PFSK-1 (cell line): ENCODE results near the gene PTPRT.

Experiments
- FOXP2 ChIP-seq: optimal IDR thresholded peaks from 2 replicates; pipeline ENCODE3; 2011; ENCODE audit warnings: borderline replicate concordance, control low read depth, inconsistent platforms; ENCODE audit not compliant: insufficient read depth; ENCODE audit errors: extremely low read length, extremely low read depth
- POLR2AphosphoS5 ChIP-seq: IDR thresholded peaks from 2 replicates; pipeline ENCODE4 v1.6.1; 2012; ENCODE audit warnings: low read depth, mild to moderate bottlenecking, control low read depth, low read length, moderate library complexity
- SIN3A ChIP-seq: IDR thresholded peaks from 2 replicates; pipeline ENCODE4 v1.6.1; 2012; ENCODE audit warnings: mild to moderate bottlenecking, low read length, moderate library complexity, borderline replicate concordance; ENCODE audit not compliant: insufficient read depth
- TAF1 ChIP-seq: IDR thresholded peaks from 2 replicates; pipeline ENCODE4 v1.6.1; 2012; ENCODE audit warnings: low read length, control low read depth, borderline replicate concordance; ENCODE audit not compliant: insufficient read depth
- TF ChIP-seq, protein P1 (sequence below), 2 experiments: IDR thresholded peaks; 2 replicates each; pipeline versions ENCODE4 v1.6.1 to v1.8.0; 2011 to 2012; ENCODE audit warnings: low read depth in 2 of 2, low read length in 2 of 2, control low read depth in 1 of 2, inconsistent platforms in 1 of 2, mild to moderate bottlenecking in 1 of 2, moderate library complexity in 1 of 2; ENCODE audit not compliant: insufficient read depth in 1 of 2

The PTPRT gene

GRCh38 chr20:42441196-42441863 lies 748.4 kb downstream of the PTPRT start:
- no peak for TF ChIP-seq FOXP2
- TF ChIP-seq POLR2AphosphoS5: no peak
- TF ChIP-seq, protein P1, sequence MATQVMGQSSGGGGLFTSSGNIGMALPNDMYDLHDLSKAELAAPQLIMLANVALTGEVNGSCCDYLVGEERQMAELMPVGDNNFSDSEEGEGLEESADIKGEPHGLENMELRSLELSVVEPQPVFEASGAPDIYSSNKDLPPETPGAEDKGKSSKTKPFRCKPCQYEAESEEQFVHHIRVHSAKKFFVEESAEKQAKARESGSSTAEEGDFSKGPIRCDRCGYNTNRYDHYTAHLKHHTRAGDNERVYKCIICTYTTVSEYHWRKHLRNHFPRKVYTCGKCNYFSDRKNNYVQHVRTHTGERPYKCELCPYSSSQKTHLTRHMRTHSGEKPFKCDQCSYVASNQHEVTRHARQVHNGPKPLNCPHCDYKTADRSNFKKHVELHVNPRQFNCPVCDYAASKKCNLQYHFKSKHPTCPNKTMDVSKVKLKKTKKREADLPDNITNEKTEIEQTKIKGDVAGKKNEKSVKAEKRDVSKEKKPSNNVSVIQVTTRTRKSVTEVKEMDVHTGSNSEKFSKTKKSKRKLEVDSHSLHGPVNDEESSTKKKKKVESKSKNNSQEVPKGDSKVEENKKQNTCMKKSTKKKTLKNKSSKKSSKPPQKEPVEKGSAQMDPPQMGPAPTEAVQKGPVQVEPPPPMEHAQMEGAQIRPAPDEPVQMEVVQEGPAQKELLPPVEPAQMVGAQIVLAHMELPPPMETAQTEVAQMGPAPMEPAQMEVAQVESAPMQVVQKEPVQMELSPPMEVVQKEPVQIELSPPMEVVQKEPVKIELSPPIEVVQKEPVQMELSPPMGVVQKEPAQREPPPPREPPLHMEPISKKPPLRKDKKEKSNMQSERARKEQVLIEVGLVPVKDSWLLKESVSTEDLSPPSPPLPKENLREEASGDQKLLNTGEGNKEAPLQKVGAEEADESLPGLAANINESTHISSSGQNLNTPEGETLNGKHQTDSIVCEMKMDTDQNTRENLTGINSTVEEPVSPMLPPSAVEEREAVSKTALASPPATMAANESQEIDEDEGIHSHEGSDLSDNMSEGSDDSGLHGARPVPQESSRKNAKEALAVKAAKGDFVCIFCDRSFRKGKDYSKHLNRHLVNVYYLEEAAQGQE (IDR thresholded peaks at IDR 0.05; ENCODE audit: insufficient read depth in 1 of 2, low read depth in 2 of 2, low read length in 2 of 2): no peak
- no peak for TF ChIP-seq TAF1
- no peak for TF ChIP-seq SIN3A

GRCh38 chr20:42435230-42435629 lies 754.5 kb downstream of the PTPRT start:
- TF ChIP-seq TAF1: no peak
- no peak for TF ChIP-seq FOXP2
- TF ChIP-seq, protein P1 (IDR thresholded peaks at IDR 0.05; ENCODE audit: insufficient read depth in 1 of 2, low read depth in 2 of 2, low read length in 2 of 2): no peak
- no peak for TF ChIP-seq SIN3A
- TF ChIP-seq POLR2AphosphoS5: no peak

- TF ChIP-seq FOXP2: no peak
- TF ChIP-seq TAF1: no peak
- TF ChIP-seq, protein P1 (IDR thresholded peaks at IDR 0.05; ENCODE audit: insufficient read depth in 1 of 2, low read depth in 2 of 2, low read length in 2 of 2): no peak
- no peak for TF ChIP-seq SIN3A
- no peak for TF ChIP-seq POLR2AphosphoS5
These were observed 757.0 kb downstream of the PTPRT start for GRCh38 chr20:42432496-42433334.

DNA sequence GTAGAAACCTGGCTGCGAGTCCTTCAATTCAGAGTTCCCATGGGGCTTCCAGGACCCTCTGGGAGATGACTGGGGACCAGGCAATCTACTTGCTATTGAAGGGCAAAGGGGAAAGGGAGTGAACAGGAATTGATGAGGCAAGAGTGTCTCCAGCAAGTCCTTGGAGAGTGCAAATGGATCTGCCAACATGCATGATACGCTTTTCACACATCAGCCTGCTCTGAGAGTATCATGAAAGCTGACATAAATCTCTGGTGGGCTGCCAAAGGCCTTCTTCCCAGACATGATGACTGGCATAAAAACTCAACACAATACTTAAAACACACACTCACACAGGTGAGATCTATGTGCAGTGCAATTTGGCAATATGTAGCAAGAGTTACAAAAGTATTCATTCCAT lies 759.1 kb downstream of the PTPRT start:
- TF ChIP-seq, protein P1 (IDR thresholded peaks at IDR 0.05; ENCODE audit: insufficient read depth in 1 of 2, low read depth in 2 of 2, low read length in 2 of 2): no peak
- TF ChIP-seq POLR2AphosphoS5 (no peak), FOXP2 (no peak), TAF1 (no peak), SIN3A (no peak)
